Medulla oblongata (tissue), 1 donor: ENCODE measurements around the gene ATP13A3.
A peak's percentile ranks its signal among the peaks of the same experiment; 100 is the strongest.

Source experiments
- DNase-seq: peaks from one replicate; pipeline ENCODE4 v3.0.0-alpha.2; 2015; ENCODE audit errors: extremely low spot score

ATP13A3 gene

DNA sequence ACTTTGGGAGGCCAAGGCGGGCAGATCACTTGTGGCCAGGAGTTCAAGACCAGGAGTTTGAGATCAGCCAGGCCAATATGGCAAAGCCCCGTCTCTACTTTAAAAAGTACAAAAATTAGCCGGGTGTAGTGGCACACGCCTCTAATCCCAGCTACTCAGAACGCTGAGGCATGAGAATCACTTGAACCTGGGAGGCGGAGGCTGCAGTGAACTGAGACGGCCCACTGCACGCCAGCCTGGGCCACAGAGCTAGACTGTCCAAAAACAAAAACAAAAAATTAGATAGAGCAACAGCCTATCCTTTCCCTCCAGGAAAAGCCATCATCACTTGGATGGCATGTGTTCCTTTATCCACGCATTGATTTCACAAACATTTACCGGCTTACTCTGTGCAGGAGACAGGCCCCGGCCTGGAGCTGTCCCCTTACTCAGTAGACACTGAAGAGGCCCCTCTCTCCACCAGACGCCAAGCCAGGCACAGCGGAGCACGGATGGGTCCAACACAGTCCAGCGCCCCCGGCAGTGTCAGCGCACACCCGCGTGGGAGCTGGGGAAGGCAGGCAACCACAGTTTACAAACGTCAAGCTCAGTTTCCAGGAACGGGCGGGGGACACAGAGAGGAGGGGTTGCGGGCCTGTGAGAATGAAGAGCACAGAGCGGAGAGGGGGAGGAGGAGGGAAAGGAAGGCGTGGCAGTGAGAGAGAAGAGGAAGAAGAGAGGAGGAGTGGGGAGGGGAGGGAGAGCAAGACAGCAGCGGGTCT, 90.8 kb downstream of the ATP13A3 start:
- no peak for DNase-seq

DNA sequence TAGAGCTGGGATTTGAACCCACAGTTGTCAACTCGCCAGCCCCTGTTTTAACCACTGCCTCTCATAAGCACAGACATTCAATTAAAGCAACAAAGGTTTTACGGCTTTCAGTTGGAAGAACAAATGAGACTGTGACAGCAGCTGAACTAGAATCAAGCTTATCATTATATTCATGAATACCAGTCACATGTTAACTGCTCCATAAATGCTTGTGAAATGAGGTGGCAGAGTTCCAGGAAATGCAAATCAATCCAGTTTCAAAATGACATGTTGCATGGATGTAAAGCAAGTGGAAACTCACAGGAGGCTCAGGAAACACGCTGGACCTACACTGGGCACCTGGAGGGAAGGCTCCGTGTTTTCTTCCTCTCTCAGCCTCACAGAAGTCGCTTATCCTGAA, 91.6 kb downstream of the ATP13A3 start:
- no peak for DNase-seq

DNA sequence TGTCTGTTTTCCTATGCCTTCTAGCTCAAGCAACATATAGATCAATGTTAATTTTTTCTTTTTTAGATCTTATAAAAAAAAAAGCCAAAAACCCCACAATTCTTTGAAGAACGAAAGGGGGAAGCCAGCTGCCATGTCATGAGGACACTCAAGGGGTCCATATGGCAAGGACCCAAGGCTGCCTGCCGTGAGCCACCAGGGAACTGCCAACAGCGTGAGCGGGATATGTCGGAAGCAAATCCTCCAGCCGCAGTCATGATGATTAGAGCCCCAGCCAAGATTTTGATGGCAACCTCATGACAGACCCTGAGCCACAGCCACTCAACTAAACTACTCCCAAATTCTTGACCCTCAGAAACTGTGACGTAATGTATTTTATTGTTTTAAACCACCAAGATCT, 94.2 kb downstream of the ATP13A3 start:
- DNase-seq = no peak

DNA sequence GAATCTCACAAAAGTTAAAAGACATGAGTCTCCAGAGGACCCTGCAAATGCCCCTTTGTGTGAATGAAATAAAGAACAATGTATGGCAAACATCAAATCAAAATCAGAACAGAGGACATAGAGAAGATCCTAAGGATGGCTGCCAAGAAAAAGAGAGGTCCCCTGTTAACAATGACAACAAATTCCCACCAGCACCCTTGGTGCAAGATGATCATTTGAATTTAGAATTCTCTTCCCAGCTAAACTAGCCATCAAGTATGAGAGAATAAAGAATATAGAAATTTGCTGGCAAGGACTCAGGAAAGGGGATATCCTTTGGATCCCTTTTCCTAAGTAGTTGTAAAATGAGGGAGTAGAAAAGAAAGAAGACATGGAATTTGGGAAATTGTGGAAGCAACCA, 96.0 kb downstream of the ATP13A3 start:
- no peak for DNase-seq

DNA sequence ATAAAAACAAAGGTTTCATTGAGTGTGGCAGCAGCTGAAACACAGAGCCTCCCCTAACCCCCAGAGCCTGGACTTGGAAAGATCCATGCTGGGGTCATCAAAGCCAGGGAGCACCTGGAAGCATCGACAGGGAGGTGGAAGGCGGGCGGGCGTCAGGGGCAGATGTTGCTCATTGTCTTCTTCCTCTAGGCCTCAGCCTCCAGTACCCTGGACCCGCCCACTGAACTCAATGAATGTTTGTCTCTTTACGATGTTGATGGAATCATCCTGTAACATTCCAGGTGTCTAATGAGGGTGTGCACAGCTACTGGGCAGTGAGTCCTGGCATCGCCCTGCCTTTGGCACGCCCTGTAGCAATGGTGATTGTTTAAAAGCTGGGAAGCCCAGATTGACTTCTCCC, 97.5 kb downstream of the ATP13A3 start:
- no peak for DNase-seq

DNA sequence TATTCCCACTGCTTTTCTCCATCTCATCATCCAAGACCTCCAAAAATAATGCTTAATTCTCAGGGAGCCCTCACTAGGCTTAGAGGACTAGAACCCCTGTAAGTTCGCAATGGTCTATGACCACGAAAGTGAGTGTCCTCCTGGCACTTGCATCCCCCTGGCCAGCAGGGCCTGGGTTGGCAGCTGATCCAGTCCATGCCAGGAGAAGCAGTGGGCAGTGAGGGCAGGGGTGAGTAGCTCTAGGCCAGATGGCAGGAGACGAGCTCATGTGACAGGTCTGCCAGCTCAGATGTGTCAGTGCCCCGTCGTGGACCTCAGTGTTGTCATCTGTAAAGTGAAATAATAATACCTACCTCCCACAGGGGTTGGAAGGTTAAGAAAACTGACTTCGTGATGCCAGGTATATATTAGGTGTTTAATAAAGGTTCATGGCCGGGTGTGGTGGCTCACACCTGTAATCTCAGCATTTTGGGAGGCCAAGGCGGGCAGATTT, 98.8 kb downstream of the ATP13A3 start:
- no peak for DNase-seq

DNA sequence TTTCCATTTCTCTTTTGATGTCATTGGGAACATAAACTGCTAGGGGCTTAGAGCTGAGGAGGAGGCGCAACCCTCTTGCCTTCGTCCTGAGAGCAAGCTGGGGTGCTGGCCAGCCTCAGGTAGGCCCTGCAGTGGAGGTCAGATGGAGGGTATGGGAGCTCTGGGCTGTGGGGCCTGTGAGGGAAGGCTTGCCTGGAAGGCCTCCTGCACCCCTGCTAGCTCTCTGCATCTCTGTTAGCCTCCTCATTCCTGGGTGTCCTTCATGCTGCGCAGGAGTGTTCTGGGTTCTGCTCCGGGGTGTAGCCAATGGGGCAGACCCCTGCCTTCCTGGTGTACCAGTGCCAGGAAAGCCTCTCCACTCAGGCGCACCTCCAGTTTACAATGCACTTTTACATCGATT, 99.5 kb downstream of the ATP13A3 start:
- no peak for DNase-seq

DNA sequence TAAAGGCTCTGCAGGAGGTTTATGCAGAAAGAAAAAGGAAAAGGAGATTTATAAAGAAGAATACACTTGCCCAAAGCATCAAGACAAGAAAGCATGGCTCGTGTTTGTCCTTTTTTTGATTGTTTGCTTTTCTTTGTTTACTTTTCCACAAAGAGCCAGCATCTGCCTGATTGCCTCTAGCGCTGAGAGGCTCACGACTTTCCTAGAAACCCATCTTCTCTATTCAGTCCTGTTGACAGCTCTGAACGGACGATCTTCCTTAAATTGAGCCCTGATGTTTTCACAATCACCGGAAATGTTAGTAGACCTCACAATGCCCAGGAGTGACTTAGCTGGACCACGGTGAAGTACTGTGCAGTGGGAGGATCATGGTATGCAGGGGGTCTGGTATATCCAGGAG, 100.2 kb downstream of the ATP13A3 start:
- DNase-seq = no peak

DNA sequence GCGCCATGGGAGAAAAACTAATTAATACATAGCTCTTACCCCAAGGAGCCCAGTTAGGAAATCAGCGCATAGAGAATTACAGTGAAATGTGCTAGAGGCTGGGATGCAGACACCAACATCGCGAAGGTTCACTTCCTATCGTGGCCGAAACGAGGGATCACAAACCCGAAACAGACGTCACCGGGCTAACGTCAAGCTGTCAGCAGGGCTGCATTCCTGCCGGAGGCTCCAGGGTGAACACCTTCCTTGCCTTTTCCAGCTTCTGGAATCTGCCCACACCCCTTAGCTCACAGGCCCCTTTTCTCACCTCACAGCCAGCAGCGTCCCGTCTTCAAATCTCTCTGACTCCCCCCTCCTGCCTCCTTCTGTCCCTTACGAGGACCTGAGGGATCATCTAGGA, 100.7 kb downstream of the ATP13A3 start:
- DNase-seq = no peak

DNA sequence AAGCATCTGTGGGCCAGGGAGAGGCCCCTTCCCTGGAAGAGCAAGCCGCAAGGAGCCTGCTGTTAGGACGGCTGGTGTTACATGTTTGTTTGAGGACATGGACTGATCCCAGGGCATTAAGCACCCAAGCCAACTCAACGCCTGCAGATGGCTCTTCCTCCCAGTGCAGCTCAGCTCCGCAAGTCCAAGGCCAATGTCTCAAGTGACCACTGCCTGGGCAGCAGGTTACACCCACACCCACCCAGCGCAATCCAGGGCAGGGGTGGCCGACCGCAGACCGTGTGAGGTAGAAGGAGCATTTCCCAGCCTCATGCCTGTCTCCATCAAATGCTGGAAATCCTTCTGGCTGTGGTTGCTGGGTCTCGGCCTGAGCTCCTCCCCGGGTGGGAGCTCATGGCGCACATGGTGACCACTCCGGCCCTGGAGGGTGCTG, 102.2 kb downstream of the ATP13A3 start:
- no peak for DNase-seq

DNA sequence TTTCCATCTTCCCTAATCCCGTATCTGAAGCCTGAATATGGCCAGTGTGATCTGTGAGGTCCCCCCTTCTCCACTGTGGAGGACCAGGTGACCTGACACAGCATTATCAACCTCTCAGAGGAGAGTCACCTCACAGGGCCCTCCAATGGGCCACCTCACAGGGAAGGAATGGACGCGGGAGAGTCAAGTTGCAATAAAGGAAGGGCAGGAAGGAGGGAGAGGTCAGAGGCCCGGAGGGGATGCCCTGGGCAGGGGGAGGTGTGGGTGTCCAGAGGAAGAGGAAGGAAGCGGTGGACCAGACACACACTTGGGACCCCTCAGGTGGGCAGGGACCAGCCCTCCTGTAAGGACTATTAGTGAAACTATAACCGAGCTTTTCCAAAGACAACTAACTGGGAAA, 102.6 kb downstream of the ATP13A3 start:
- no peak for DNase-seq

DNA sequence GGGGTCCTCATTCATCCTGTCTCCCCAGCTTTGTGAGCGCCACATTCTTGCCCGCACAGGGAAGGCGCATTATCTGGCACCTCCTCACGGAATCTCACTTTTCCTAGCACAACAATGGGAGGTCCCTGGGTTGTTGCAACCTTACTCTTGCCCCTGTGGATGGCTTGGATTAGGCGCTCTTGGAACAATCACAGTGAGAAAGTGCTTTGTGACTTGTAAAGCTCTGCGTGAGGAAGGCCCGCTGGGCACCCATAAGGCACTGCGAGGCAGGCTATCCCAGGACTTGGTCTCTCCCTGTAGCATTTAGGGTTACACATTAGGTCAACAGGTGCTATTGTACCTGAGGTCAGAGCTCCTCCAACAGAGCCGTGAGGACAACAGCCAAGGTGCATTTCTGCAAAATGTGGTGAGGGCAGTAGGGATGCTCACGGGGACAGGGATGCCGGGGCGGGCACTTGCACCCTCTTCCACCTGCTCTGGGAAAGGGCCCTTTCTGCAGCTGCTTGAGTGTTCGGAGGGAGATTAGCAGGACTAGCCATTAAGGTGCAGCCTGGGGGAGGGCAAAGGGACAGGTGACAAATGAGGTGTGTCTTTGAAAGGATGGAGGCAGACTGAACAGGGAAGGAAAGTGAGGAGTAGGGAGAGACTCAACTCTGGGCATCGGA, 103.4 kb downstream of the ATP13A3 start:
- DNase-seq = no peak

DNA sequence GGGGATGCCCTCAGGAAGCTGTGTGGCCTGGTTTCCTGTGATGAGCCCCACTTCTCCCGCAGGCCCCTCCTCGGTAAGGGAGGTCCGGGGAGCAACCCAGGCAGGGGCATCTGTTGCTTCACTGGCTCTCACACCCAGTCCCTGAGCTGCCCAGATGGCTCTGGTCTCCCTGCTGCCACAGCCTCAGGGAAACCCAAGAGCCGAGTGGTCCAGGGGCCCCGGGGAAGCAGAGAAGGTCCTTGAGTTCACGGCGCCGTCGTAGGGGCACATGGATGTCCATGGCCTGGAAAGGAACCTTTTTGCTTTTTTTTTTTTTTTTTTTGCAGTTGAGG, 103.9 kb downstream of the ATP13A3 start:
- DNase-seq = no peak

DNA sequence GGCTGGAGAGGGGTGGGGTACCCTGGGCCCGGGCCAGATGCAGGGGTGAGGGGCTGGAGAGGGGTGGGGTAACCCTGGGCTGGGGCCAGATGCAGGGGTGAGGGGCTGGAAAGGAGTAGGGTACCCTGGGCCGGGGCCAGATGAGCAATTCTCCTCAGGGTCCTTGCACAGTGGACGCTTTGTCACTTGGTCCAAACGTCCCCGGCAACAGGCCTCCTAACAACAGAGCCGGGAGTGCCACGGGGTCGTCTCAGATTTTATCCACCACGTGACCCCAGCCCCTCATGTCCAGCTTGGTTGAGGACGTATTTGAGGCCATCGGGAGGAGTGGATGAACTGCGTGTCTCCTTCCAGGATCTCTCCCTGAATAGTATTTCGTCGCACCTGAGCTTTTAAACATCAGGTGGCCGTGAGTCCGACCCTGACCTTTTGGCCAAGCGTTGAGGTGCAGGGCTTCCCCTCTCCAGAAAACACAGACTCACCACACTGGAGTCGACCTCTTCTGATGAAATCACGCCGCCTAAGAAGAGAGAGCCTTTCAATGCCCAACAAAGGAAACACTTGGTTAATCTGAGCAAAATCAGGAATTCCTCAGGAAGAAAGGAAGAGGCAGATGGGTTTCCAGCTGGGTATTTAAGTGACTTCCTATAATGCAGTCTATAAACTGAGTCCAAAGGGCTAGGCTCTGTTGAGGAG, 104.5 kb downstream of the ATP13A3 start:
- no peak for DNase-seq

DNA sequence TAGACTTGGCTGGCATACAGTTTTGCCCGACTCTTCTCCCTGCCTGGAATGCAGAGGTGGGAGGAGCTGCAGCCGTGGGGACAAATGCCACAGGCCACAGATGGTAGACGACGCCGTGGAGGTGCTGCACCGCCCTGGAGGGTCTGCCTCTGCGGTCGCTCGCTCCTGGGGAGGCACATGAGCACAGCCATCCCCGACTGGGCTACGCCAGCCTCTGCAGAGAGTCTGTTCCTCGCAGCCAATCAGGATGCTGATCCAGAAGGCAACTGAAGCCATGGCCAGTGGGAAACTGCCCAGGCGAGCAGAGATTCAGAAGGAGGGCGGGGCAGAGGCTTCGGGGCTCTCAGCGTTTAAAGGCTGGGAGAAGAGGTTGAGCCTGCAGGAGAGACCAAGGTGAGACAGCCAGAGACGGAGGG, 105.3 kb downstream of the ATP13A3 start:
- peak; percentile 21 for DNase-seq

DNA sequence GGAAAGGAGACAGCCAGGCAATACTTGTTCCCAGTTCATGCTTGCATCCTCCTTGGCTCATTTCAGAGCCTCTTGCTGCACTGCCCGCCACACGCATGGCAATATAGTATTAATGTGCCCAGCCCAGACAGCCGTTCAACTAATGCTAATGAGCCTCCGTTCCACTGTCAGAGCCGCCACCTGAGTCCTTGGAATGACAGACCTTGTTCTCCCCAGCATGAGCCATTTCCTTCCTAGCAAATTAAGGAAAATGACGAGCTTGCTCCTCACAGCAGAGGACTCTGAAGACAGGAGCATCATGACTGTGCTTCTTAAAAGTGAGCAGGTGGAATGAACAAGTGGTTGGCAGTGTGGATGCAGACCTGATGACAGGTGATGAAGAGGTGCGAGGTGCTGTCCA, 106.5 kb downstream of the ATP13A3 start:
- DNase-seq = no peak

DNA sequence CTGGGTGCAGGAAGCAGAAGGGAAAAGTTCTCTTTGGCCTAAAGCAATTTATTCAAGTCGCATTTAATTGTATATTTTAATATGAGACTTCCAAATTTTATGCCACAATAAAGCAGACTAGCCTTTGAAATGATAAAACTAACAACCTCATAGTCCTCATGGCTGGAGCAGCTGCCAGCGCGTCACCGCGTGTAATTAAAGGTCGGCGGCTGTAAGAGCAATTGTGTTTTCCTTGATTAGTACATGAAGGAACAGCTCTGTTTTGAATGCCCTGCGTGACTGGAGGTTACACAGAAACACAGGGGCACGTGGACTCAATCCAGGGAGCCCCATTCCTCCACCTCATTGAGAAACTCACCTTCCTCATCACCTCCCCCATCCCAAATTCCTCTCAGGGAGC, 107.2 kb downstream of the ATP13A3 start:
- DNase-seq = no peak

DNA sequence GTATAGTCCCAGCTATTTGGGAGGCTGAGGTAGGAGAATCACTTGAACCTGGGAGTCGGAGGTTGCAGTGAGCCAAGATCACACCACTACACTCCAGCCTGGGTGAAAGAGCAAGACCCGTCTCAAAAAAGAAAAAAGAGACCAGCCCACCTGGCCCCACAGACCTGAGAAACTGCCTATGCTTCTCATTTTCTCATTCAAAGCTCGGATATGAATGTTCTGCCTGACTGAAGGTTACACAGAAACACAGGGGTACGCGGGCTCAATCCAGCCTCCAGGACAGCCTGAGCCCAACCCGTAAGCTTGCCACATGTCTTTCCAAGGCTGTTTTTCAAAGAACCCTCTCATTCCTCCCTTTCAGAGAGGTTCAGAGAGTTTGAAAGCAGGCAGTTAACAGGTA, 107.6 kb downstream of the ATP13A3 start:
- DNase-seq = no peak

DNA sequence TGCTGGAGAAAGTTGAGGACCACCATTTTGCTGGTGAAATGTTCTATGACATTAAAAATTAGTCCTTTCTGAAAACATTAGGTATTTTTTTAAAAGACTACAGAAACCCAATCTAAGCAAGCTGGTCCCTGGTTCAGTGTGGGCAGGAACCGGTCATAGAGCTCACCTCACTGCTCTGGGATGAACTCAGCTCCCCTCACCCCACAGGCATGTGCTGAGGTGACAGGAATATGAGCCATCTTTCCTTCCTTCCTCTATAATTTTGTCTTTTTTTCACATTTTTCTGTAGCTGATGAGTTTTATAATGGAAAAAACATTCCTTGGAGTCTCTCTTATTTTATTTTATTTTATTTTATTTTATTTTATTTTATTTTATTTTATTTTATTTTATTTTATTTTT, 109.1 kb downstream of the ATP13A3 start:
- DNase-seq = no peak

DNA sequence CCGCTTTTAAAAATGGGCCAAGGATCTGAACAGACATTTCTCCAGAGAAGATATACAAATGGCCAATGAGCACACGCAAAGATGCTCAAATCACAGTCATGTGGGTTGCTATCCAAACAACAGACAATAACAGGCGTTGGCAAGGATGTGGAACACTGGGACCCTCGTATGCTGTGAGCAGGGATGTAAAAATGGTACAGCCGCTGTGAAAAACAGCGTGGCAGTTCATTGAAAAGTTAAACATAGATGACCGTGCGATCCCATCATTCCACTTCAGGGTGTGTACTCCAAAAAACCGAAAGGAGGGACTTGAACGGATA, 110.6 kb downstream of the ATP13A3 start:
- no peak for DNase-seq

DNA sequence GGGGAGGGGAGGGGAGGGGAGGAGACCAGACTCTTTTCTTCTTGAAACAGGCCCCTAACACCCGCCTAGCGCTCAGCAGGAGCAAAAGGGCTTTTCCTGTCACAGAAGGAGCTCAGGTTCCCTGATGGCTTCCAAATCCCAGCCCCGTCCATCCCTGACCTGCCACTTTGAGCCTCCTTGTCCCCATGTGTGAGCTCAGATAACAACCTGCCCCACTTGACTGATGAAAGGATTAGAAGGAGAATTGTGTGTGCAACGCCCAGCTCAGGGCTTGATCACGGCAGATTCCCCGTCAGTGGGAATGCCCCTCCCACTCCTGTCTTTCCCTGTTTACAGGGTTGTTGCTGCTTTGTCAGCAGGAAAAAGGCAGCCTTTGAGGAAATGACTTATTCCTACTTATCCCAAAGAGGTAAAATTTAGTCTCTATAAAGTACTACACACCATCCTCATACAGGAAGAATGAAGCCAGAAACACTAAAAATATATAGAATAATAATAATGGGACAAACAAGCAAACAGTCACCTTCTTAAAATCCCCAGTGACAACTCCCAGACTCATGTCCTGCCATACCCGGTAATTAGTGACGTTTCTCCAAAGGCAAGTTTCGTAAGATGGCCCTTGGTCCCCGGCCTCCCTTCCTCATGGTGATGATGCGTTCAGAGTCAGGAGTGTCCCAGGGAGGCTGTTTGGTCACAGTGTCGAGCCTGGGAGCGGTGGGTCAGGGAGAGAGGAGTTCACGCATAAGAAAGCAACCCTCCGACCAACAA, 111.1 kb downstream of the ATP13A3 start:
- no peak for DNase-seq

DNA sequence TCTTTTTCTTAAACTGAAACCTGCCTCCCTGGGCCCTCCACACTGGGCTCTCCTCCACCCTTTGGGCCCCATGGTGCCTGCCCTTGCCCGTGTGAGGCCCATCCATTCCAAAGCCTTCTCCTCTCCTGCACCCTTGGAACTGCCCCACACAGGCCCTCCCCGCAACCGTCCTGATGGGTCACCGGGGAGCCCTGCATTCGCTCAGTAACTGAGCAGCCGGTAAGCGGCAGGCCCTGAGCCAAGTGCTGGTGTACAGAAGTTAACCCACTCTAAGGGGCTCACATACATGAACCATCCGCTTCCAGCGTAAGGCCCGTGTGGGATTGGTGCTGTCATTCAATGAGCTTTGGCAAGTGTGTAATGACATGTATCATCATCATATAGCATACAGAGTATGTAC, 111.9 kb downstream of the ATP13A3 start:
- no peak for DNase-seq
